Measurements from ENCODE around the gene TDP2.

DNA sequence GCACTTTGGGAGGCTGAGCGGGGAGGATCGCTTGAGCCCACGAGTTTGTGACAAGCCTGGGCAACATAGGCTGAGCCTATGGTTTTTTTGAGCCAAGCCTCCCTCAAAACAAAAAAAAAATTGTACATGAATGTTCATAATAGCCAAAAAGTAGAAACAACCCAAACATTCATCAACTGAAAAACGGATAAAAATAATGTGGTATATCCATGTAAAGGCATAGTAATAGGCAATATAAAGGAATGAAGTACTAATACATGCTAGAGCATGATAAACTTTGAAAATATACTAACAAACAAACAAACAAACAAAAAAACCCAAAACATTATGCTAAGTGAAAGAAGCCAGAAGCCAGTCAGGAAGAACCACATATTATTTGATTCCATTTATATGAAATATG, 56.0 kb downstream of the TDP2 start:
- TF ChIP-seq, protein P1, sequence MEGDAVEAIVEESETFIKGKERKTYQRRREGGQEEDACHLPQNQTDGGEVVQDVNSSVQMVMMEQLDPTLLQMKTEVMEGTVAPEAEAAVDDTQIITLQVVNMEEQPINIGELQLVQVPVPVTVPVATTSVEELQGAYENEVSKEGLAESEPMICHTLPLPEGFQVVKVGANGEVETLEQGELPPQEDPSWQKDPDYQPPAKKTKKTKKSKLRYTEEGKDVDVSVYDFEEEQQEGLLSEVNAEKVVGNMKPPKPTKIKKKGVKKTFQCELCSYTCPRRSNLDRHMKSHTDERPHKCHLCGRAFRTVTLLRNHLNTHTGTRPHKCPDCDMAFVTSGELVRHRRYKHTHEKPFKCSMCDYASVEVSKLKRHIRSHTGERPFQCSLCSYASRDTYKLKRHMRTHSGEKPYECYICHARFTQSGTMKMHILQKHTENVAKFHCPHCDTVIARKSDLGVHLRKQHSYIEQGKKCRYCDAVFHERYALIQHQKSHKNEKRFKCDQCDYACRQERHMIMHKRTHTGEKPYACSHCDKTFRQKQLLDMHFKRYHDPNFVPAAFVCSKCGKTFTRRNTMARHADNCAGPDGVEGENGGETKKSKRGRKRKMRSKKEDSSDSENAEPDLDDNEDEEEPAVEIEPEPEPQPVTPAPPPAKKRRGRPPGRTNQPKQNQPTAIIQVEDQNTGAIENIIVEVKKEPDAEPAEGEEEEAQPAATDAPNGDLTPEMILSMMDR (IDR thresholded peaks at IDR 0.05) = no peak
- TF ChIP-seq POLR2AphosphoS5 (IDR thresholded peaks at IDR 0.05; ENCODE audit: low read depth, low read length) = no peak
- TF ChIP-seq, protein P2, sequence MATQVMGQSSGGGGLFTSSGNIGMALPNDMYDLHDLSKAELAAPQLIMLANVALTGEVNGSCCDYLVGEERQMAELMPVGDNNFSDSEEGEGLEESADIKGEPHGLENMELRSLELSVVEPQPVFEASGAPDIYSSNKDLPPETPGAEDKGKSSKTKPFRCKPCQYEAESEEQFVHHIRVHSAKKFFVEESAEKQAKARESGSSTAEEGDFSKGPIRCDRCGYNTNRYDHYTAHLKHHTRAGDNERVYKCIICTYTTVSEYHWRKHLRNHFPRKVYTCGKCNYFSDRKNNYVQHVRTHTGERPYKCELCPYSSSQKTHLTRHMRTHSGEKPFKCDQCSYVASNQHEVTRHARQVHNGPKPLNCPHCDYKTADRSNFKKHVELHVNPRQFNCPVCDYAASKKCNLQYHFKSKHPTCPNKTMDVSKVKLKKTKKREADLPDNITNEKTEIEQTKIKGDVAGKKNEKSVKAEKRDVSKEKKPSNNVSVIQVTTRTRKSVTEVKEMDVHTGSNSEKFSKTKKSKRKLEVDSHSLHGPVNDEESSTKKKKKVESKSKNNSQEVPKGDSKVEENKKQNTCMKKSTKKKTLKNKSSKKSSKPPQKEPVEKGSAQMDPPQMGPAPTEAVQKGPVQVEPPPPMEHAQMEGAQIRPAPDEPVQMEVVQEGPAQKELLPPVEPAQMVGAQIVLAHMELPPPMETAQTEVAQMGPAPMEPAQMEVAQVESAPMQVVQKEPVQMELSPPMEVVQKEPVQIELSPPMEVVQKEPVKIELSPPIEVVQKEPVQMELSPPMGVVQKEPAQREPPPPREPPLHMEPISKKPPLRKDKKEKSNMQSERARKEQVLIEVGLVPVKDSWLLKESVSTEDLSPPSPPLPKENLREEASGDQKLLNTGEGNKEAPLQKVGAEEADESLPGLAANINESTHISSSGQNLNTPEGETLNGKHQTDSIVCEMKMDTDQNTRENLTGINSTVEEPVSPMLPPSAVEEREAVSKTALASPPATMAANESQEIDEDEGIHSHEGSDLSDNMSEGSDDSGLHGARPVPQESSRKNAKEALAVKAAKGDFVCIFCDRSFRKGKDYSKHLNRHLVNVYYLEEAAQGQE (IDR thresholded peaks at IDR 0.05; ENCODE audit: insufficient read depth in 1 of 2, low read depth in 2 of 2, low read length in 1 of 2) = no peak
- TF ChIP-seq TCF7L2 (IDR thresholded peaks at IDR 0.05; ENCODE audit: low read depth, low read length) = no peak
- no peak for TF ChIP-seq SIN3A (IDR thresholded peaks at IDR 0.05; ENCODE audit: borderline replicate concordance, insufficient read depth, low read depth, low read length)
